ENCODE results near the gene IPP. TPM values are rescaled to one million over a fixed set of nuclear protein-coding genes. Genes with fewer than 3 reads are reported as not detected.

Gene IPP
- total RNA-seq, 1 experiment from 2014 or later, result 11.6 TPM

DNA sequence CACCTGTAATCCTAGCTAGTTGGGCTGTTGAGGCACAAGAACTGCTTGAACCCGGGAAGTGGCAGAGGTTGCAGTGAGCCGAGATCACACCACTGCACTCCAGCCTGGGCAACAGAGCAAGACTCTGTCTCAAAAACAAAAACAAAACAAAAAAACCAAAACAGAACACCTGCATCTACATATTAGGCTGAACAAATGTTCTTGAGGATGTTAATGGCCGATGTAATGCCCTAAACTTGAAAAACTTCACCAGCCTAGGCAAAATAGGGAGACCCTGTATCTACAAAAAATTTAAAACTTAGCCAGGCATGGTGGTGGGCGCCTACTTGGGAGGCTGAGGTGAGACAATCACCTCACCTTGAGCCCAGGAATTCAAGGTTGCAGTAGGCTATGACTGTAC is 81.9 kb downstream of the IPP start:
- no peak overlapping the region for H3K27ac Mint-ChIP-seq (ENCODE audit: low read depth, unreplicated experiment)
- CTCF ChIA-PET, result no interaction called here

DNA sequence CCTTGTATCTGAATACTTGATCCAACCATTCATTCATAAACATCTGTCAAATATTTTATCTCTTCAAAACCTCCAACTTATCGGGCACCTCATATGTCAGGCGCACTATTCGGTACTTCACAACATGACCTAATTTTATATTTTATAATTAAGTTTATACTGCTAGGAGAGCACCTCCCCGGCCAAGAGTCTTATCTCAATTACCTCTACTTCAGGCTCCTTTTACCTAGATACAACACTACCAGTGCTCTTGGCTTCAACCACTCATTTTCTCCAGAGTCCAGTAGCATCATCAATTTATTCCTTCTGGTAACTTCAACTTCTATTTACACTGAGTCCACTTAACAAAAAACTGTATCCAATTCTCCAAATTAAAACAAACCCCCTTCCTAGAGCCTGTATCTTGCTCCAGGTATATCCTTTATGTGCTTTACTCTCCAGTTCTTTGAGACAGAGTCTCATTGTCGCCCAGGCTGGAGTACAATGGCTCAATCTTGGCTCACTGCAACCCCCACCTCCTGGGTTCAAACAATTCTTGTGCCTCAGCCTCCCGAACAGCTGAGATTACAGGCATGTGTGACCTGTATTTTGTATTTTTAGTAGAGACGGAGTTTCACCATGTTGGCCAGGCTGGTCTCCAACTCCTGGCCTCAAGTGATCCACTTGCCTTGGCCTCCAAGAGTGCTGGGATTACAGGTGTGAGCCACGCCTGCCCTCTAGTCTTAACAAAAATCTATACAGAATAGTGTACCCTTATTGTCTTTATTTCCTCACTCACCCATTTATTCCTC is 82.9 kb downstream of the IPP start:
- ChIA-PET POLR2A (interaction anchor here (0.6 to 1.3 kb wide), 2 partner anchors 18 to 465 kb away, joined by 3 to 4 read pairs; no protein-coding TSS in a partner anchor), CTCF (no interaction called here)
- peaks cover 21% of the 10 kb centered on the region for H3K36me3 Mint-ChIP-seq (ENCODE audit: insufficient read depth, unreplicated experiment)
- peaks cover 15% of the 10 kb centered on the region for H3K4me1 Mint-ChIP-seq (ENCODE audit: insufficient read depth, unreplicated experiment)
- DNase-seq (ENCODE audit: unreplicated experiment), result no peak
- intact Hi-C loops (cut with micrococcal nuclease), result no loop called here
- no peak for TF ChIP-seq CTCF (IDR thresholded peaks at IDR 0.05; ENCODE audit: unreplicated experiment)
- no peaks in the 10 kb centered on the region for H3K27me3 Mint-ChIP-seq (ENCODE audit: insufficient read depth, unreplicated experiment)
- no peak overlapping the region for H3K27ac Mint-ChIP-seq (ENCODE audit: low read depth, unreplicated experiment)
- H3K9me3 Mint-ChIP-seq (ENCODE audit: unreplicated experiment), result no peaks in the 10 kb centered on the region
- BruUV-seq (replicated peaks), result no TSS peak
- no peak overlapping the region for H3K4me3 Mint-ChIP-seq (ENCODE audit: unreplicated experiment)

More for the DNA sequence above, 81.9 kb downstream of the IPP start:
- TF ChIP-seq CTCF (IDR thresholded peaks at IDR 0.05; ENCODE audit: unreplicated experiment), result no peak
- peaks cover 23% of the 10 kb centered on the region for H3K4me1 Mint-ChIP-seq (ENCODE audit: insufficient read depth, unreplicated experiment)
- peaks cover 22% of the 10 kb centered on the region for H3K36me3 Mint-ChIP-seq (ENCODE audit: insufficient read depth, unreplicated experiment)
- no peaks in the 10 kb centered on the region for H3K27me3 Mint-ChIP-seq (ENCODE audit: insufficient read depth, unreplicated experiment)
- intact Hi-C loops (cut with micrococcal nuclease), result no loop called here
- no peak overlapping the region for H3K4me3 Mint-ChIP-seq (ENCODE audit: unreplicated experiment)
- POLR2A ChIA-PET, result interaction anchor here (0.6 to 1.3 kb wide), 2 partner anchors 20 to 464 kb away, joined by 3 to 4 read pairs; partner anchors contain the start of gene TMEM69
- no peaks in the 10 kb centered on the region for H3K9me3 Mint-ChIP-seq (ENCODE audit: unreplicated experiment)
- no TSS peak for BruUV-seq (replicated peaks)
- no peak for DNase-seq (ENCODE audit: unreplicated experiment)

DNA sequence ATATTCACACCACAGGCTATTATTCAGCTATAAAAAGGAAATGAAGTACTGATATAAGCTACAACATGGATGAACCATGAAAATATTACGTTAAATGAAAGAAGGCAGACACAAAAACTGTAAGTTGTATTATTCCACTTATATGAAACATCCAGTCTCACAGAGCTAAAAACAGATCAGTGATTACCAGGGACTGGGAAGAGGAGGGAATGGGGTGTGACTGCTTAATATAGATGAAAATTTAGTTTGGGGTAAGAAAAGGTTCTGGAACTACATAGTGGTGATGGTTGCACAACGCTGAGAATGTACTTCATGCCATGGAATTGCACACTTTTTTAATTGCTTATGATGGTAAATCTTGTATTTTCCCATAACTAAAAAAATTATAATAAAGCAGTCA is 83.6 kb downstream of the IPP start:
- CTCF ChIA-PET, result no interaction called here

More for the DNA sequence above, 83.6 kb downstream of the IPP start:
- no TSS peak for BruUV-seq (replicated peaks)
- POLR2A ChIA-PET, result interaction anchor here (0.6 to 1.3 kb wide), 2 partner anchors 19 to 1632 kb away, joined by 3 read pairs; no protein-coding TSS in a partner anchor
- Mint-ChIP-seq H3K36me3 (ENCODE audit: insufficient read depth, unreplicated experiment) (peaks cover 25% of the 10 kb centered on the region), H3K9me3 (ENCODE audit: unreplicated experiment) (no peaks in the 10 kb centered on the region), H3K4me3 (ENCODE audit: unreplicated experiment) (no peak overlapping the region), H3K27ac (ENCODE audit: low read depth, unreplicated experiment) (no peak overlapping the region), H3K4me1 (ENCODE audit: insufficient read depth, unreplicated experiment) (peaks cover 13% of the 10 kb centered on the region), H3K27me3 (ENCODE audit: insufficient read depth, unreplicated experiment) (no peaks in the 10 kb centered on the region)
- TF ChIP-seq CTCF (IDR thresholded peaks at IDR 0.05; ENCODE audit: unreplicated experiment), result no peak
- intact Hi-C loops (cut with micrococcal nuclease), result no loop called here
- no peak for DNase-seq (ENCODE audit: unreplicated experiment)
